ENCODE results near the gene AGBL3. TPM values are rescaled to one million over a fixed set of nuclear protein-coding genes. Genes with fewer than 3 reads are reported as not detected.

Gene AGBL3
- total RNA-seq, 4 donors from 2014 or later, result 0.66 to 3.3 (median 1.7) TPM

DNA sequence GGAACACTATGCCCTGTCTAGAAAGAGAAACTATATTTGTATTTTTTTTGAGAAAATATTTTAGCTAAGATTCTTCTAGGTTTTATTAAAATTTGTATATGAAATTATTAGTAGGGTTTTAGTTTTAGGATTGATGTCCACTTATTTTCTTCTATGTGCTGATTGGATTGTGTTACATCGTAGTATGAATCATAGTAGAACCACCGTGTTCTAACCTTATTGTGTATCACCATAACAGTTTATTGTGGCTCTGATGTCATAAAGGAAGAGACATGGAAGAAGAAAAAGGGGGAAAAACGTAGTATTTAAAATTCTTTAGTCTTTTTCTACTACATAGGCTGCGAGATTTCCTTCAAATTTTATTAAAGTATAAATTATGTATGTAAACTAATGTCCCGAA is 1.9 kb downstream of the AGBL3 start:
- no peaks in the 10 kb centered on the region for H3K27me3 ChIP-seq
- intact Hi-C loops (cut with DNase I), result loop anchor here (10.0 kb wide), 1 partner anchor 293 kb away; no protein-coding TSS in a partner anchor
- peak overlapping the region in 2 of 4 donors; percentile 72 to 81 for H3K4me3 ChIP-seq
- H3K9me3 ChIP-seq, result no peaks in the 10 kb centered on the region
- TF ChIP-seq EP300 (IDR thresholded peaks at IDR 0.05) (no peak), POLR2A (IDR thresholded peaks at IDR 0.05; ENCODE audit: low read depth) (no peak), POLR2AphosphoS5 (IDR thresholded peaks at IDR 0.05) (no peak)
- TF ChIP-seq, protein P1, sequence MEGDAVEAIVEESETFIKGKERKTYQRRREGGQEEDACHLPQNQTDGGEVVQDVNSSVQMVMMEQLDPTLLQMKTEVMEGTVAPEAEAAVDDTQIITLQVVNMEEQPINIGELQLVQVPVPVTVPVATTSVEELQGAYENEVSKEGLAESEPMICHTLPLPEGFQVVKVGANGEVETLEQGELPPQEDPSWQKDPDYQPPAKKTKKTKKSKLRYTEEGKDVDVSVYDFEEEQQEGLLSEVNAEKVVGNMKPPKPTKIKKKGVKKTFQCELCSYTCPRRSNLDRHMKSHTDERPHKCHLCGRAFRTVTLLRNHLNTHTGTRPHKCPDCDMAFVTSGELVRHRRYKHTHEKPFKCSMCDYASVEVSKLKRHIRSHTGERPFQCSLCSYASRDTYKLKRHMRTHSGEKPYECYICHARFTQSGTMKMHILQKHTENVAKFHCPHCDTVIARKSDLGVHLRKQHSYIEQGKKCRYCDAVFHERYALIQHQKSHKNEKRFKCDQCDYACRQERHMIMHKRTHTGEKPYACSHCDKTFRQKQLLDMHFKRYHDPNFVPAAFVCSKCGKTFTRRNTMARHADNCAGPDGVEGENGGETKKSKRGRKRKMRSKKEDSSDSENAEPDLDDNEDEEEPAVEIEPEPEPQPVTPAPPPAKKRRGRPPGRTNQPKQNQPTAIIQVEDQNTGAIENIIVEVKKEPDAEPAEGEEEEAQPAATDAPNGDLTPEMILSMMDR (IDR thresholded peaks at IDR 0.05), result no peak
- no peak for DNase-seq (ENCODE audit: extremely low spot score)
- H3K27ac ChIP-seq (replicated peaks in 1 of 4), result peak overlapping the region in 3 of 4 donors; percentile 4 to 87 (median 11)
- H3K36me3 ChIP-seq, result peaks cover 0 to 17% (median 2%) of the 10 kb centered on the region in 4 donors
- H3K4me1 ChIP-seq, result peaks cover 0 to 66% (median 48%) of the 10 kb centered on the region in 4 donors
- 88% methylated on average over 5 of the region's 5 CpGs for WGBS

DNA sequence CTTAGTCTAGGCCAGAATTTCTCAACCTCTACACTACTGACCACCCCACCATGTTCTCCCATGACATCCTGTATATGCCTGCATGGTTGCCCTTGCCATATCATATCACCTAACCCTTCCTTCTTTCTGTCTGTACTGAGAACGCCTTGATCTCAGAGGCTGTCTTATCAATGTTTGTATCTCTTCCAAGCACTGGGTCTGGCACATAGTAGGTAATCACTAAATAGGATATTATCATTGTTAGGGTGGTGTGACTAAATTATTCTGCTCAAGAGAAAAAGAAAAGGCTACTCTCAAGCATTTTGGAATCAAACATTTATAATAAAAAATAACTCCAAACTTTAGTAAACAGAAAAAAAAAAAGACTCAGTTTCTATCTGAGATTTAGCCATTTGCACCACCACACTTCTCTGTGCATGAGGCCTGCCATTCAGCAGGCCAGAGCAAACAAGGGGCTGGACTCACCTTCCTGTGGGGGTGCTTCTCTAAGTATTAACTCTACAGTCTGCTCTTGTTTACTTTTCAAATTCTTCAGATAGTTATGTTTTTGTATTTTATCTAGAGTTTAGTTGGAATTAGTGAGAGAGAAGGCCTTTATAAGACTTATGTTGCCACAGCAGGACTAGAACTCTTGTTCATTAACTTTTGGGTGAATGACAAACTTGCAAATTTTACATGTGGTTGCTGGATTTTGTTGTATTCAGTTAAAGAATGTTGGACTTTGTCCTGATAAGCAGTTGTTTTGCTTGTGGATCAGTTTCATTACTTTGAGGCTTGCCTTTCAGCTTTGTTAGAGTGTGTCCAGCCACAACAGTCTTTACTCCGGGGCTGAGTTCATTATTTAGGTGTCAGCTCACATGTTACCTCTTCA is 5.4 kb downstream of the AGBL3 start:
- TF ChIP-seq POLR2A (IDR thresholded peaks at IDR 0.05; ENCODE audit: low read depth) (no peak), POLR2AphosphoS5 (IDR thresholded peaks at IDR 0.05) (no peak), EP300 (IDR thresholded peaks at IDR 0.05) (no peak)
- TF ChIP-seq, protein P1 (IDR thresholded peaks at IDR 0.05), result no peak
- intact Hi-C loops (cut with DNase I), result loop anchor here (2.0 kb wide), 1 partner anchor 177 kb away; no protein-coding TSS in a partner anchor
- Histone ChIP-seq H3K4me1 (peaks cover 0 to 78% (median 72%) of the 10 kb centered on the region in 4 donors), H3K27me3 (no peaks in the 10 kb centered on the region), H3K9me3 (no peaks in the 10 kb centered on the region), H3K4me3 (no peak overlapping the region), H3K27ac (replicated peaks in 1 of 4) (peak overlapping the region; percentile 34 to 60 (median 44)), H3K36me3 (peaks cover 0 to 41% (median 15%) of the 10 kb centered on the region in 4 donors)
- WGBS, result 69% methylated on average over 2 of the region's 2 CpGs
- no peak for DNase-seq (ENCODE audit: extremely low spot score)

DNA sequence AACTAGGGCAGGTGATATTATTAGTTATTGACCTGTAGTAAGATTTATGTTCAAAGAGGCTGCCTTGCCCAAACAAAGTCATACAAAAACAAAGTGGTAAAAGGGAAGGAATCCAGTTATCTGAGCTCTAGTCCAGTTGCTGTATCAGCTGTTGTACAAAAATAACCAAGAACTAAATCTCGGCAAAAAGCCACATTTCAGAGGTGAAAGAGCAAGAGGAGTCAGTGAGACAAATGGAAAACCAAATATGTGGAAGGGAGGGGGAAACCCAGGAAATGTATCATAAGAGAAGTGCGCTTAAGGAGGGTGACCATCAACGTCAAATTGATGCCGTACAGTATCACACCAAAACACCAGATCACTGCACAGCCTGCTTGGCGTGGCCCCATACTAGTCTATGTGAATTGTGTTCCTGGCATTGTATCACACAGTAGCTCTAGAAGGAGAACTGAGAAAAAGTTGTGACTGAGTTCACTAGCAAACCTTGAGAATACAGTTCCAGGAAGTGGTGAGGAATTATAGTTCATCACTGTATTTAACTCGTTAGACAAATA is 6.4 kb downstream of the AGBL3 start:
- Histone ChIP-seq H3K4me3 (no peak overlapping the region), H3K9me3 (no peaks in the 10 kb centered on the region), H3K4me1 (peaks cover 0 to 83% (median 73%) of the 10 kb centered on the region in 4 donors), H3K27ac (replicated peaks in 1 of 4) (peak overlapping the region; percentile 34 to 60 (median 44)), H3K36me3 (peaks cover 0 to 41% (median 15%) of the 10 kb centered on the region in 4 donors), H3K27me3 (no peaks in the 10 kb centered on the region)
- no peak for DNase-seq (ENCODE audit: extremely low spot score)
- TF ChIP-seq EP300 (IDR thresholded peaks at IDR 0.05), result no peak
- TF ChIP-seq POLR2A (IDR thresholded peaks at IDR 0.05; ENCODE audit: low read depth), result no peak
- no peak for TF ChIP-seq POLR2AphosphoS5 (IDR thresholded peaks at IDR 0.05)
- 61% methylated on average over 6 of the region's 6 CpGs for WGBS
- intact Hi-C loops (cut with DNase I), result no loop called here

DNA sequence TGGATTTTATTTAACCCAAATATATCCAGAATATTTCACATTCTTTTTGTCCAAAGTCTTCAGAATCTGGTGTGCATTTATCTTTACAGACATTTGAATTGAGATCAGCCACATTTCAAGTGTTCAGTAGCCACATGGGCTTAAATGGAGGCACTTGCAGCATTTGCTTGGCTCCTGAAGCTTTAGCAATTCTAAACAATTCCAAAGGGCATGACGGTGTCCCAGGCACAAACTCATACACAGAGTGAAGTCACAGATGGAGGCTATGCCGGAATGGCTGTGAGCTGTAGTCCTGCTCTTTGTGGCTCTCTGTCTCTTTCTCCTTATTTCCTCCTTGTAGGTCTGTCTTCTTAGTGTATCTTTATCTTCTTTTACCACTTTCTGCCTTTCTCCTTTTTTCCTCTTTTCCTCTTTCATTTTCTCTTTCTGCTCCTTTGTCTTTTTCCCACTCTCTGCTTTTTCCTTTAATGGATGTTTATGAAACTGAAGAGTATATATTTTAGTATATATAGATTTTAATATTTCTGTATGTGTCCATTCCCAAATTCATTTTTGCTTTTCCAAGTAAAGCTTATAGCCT is 7.7 kb downstream of the AGBL3 start:
- DNase-seq (ENCODE audit: extremely low spot score), result no peak
- TF ChIP-seq EP300 (IDR thresholded peaks at IDR 0.05) (no peak), POLR2AphosphoS5 (IDR thresholded peaks at IDR 0.05) (no peak), POLR2A (IDR thresholded peaks at IDR 0.05; ENCODE audit: low read depth) (no peak)
- TF ChIP-seq, protein P1 (IDR thresholded peaks at IDR 0.05), result no peak
- peaks cover 0 to 71% (median 61%) of the 10 kb centered on the region in 4 donors for H3K4me1 ChIP-seq
- WGBS, result 79% methylated on average over 2 of the region's 2 CpGs
- no peak overlapping the region for H3K4me3 ChIP-seq
- H3K9me3 ChIP-seq, result no peaks in the 10 kb centered on the region
- peak overlapping the region in 3 of 4 donors; percentile 1 to 40 (median 27) for H3K27ac ChIP-seq (replicated peaks in 1 of 4)
- H3K27me3 ChIP-seq, result no peaks in the 10 kb centered on the region
- intact Hi-C loops (cut with DNase I), result no loop called here
- H3K36me3 ChIP-seq, result peaks cover 0 to 34% (median 15%) of the 10 kb centered on the region in 4 donors

Measured in esophagus muscularis mucosa (tissue), 4 donors.